ENCODE data around the gene MTMR2. TPM values are rescaled to one million over a fixed set of nuclear protein-coding genes. Genes with fewer than 3 reads are reported as not detected.

Gene MTMR2
- total RNA-seq (10 to 100 TPM; 36.4 to 40.6 TPM), polyA plus RNA-seq (10 to 100 TPM; 24.8 to 28.3 TPM)
- long read RNA-seq, donor 1, full-length matches to known transcripts: 32 of 67 reads
- long read RNA-seq, donor 1, partial matches to known transcripts: 13 of 67 reads
- long read RNA-seq, donor 1, other reads (novel, unspliced or antisense): 22 of 67 reads
- long read RNA-seq, donor 2, full-length matches to known transcripts: 12 of 32 reads
- long read RNA-seq, donor 2, partial matches to known transcripts: 4 of 32 reads
- long read RNA-seq, donor 2, other reads (novel, unspliced or antisense): 16 of 32 reads

GRCh38 chr11:95923728-95924413, at the start of gene MTMR2:
Gene MTMR2, minus strand, starts transcription at chr11:95924107. Its CDS starts 153 bp downstream, at chr11:95923954.
- ATAC-seq (ENCODE audit: low FRiP score) (peak; percentile 99), DNase-seq (peak; percentile 85 to 93)
- 0% methylated on average over 39 to 49 of the region's 49 CpGs for WGBS, 2 donors
- Histone ChIP-seq H3K27me3 (ENCODE audit: control insufficient read depth in 1 of 2, insufficient read depth in 2 of 2, low read length in 1 of 2) (no peaks in the 10 kb centered on the region), H3K36me3 (ENCODE audit: control insufficient read depth in 1 of 2, insufficient read depth in 2 of 2, low read length in 1 of 2) (no peaks in the 10 kb centered on the region), H3K4me3 (ENCODE audit: low read length in 2 of 2) (peak within 1 kb of the TSS; percentile 92 to 94), H3K9me3 (ENCODE audit: control insufficient read depth, low read length) (no peaks in the 10 kb centered on the region), H3K27ac (ENCODE audit: low read depth in 1 of 2, low read length in 2 of 2) (peak within 1 kb of the TSS; percentile 94 to 99), H3K4me1 (ENCODE audit: control insufficient read depth in 1 of 2, insufficient read depth in 2 of 2, low read length in 2 of 2) (peaks cover 1 to 4% of the 10 kb centered on the region in 2 donors)
- intact Hi-C loops (cut with DNase I): loop anchor here in 1 of 2 donors (5.0 kb wide), 1 partner anchor 123 kb away; no protein-coding TSS in a partner anchor

- no peaks in the 10 kb centered on the region for H3K27me3 ChIP-seq (ENCODE audit: control insufficient read depth in 1 of 2, insufficient read depth in 2 of 2, low read length in 1 of 2)
- H3K36me3 ChIP-seq (ENCODE audit: control insufficient read depth in 1 of 2, insufficient read depth in 2 of 2, low read length in 1 of 2): no peaks in the 10 kb centered on the region
- DNase-seq: no peak
- no peak overlapping the region for H3K27ac ChIP-seq (ENCODE audit: low read depth in 1 of 2, low read length in 2 of 2)
- H3K4me3 ChIP-seq (ENCODE audit: low read length in 2 of 2): no peak overlapping the region
- no peaks in the 10 kb centered on the region for H3K4me1 ChIP-seq (ENCODE audit: control insufficient read depth in 1 of 2, insufficient read depth in 2 of 2, low read length in 2 of 2)
- no peaks in the 10 kb centered on the region for H3K9me3 ChIP-seq (ENCODE audit: control insufficient read depth, low read length)
- 71 to 84% methylated on average over 2 of the region's 2 CpGs for WGBS, 2 donors
- intact Hi-C loops (cut with DNase I): no loop called here
- ATAC-seq (ENCODE audit: low FRiP score): no peak
Measured at GRCh38 chr11:95972060-95972459, 48.2 kb upstream of the MTMR2 start.

GRCh38 chr11:95968585-95968984, 44.7 kb upstream of the MTMR2 start:
- no peak overlapping the region for H3K27ac ChIP-seq (ENCODE audit: low read depth in 1 of 2, low read length in 2 of 2)
- no peak for ATAC-seq (ENCODE audit: low FRiP score)
- intact Hi-C loops (cut with DNase I): no loop called here
- no peak for DNase-seq
- H3K4me3 ChIP-seq (ENCODE audit: low read length in 2 of 2): no peak overlapping the region
- H3K9me3 ChIP-seq (ENCODE audit: control insufficient read depth, low read length): no peaks in the 10 kb centered on the region
- H3K27me3 ChIP-seq (ENCODE audit: control insufficient read depth in 1 of 2, insufficient read depth in 2 of 2, low read length in 1 of 2): no peaks in the 10 kb centered on the region
- H3K36me3 ChIP-seq (ENCODE audit: control insufficient read depth in 1 of 2, insufficient read depth in 2 of 2, low read length in 1 of 2): no peaks in the 10 kb centered on the region
- H3K4me1 ChIP-seq (ENCODE audit: control insufficient read depth in 1 of 2, insufficient read depth in 2 of 2, low read length in 2 of 2): no peaks in the 10 kb centered on the region
- 80 to 88% methylated on average over 1 of the region's 1 CpG for WGBS, 2 donors

- ATAC-seq (ENCODE audit: low FRiP score) (no peak), DNase-seq (no peak)
- WGBS, 2 donors: 88 to 90% methylated on average over 1 of the region's 1 CpG
- intact Hi-C loops (cut with DNase I): no loop called here
- H3K4me3 ChIP-seq (ENCODE audit: low read length in 2 of 2): no peak overlapping the region
- H3K27me3 ChIP-seq (ENCODE audit: control insufficient read depth in 1 of 2, insufficient read depth in 2 of 2, low read length in 1 of 2): no peaks in the 10 kb centered on the region
- H3K4me1 ChIP-seq (ENCODE audit: control insufficient read depth in 1 of 2, insufficient read depth in 2 of 2, low read length in 2 of 2): no peaks in the 10 kb centered on the region
- H3K9me3 ChIP-seq (ENCODE audit: control insufficient read depth, low read length): no peaks in the 10 kb centered on the region
- no peak overlapping the region for H3K27ac ChIP-seq (ENCODE audit: low read depth in 1 of 2, low read length in 2 of 2)
- no peaks in the 10 kb centered on the region for H3K36me3 ChIP-seq (ENCODE audit: control insufficient read depth in 1 of 2, insufficient read depth in 2 of 2, low read length in 1 of 2)
Measured at GRCh38 chr11:95964281-95964680, 40.4 kb upstream of the MTMR2 start.

GRCh38 chr11:95961758-95962157, 37.9 kb upstream of the MTMR2 start:
- ATAC-seq (ENCODE audit: low FRiP score) (no peak), DNase-seq (no peak)
- WGBS, 2 donors: 94 to 96% methylated on average over 1 of the region's 1 CpG
- Histone ChIP-seq H3K27ac (ENCODE audit: low read depth in 1 of 2, low read length in 2 of 2) (no peak overlapping the region), H3K27me3 (ENCODE audit: control insufficient read depth in 1 of 2, insufficient read depth in 2 of 2, low read length in 1 of 2) (no peaks in the 10 kb centered on the region), H3K4me3 (ENCODE audit: low read length in 2 of 2) (no peak overlapping the region), H3K36me3 (ENCODE audit: control insufficient read depth in 1 of 2, insufficient read depth in 2 of 2, low read length in 1 of 2) (no peaks in the 10 kb centered on the region), H3K4me1 (ENCODE audit: control insufficient read depth in 1 of 2, insufficient read depth in 2 of 2, low read length in 2 of 2) (no peaks in the 10 kb centered on the region), H3K9me3 (ENCODE audit: control insufficient read depth, low read length) (no peaks in the 10 kb centered on the region)
- intact Hi-C loops (cut with DNase I): no loop called here

GRCh38 chr11:95950905-95951304, 27.0 kb upstream of the MTMR2 start:
- H3K4me1 ChIP-seq (ENCODE audit: control insufficient read depth in 1 of 2, insufficient read depth in 2 of 2, low read length in 2 of 2): no peaks in the 10 kb centered on the region
- no peak for ATAC-seq (ENCODE audit: low FRiP score)
- intact Hi-C loops (cut with DNase I): no loop called here
- H3K9me3 ChIP-seq (ENCODE audit: control insufficient read depth, low read length): peaks cover 2% of the 10 kb centered on the region
- no peak overlapping the region for H3K4me3 ChIP-seq (ENCODE audit: low read length in 2 of 2)
- H3K27ac ChIP-seq (ENCODE audit: low read depth in 1 of 2, low read length in 2 of 2): no peak overlapping the region
- no peaks in the 10 kb centered on the region for H3K36me3 ChIP-seq (ENCODE audit: control insufficient read depth in 1 of 2, insufficient read depth in 2 of 2, low read length in 1 of 2)
- no peak for DNase-seq
- no peaks in the 10 kb centered on the region for H3K27me3 ChIP-seq (ENCODE audit: control insufficient read depth in 1 of 2, insufficient read depth in 2 of 2, low read length in 1 of 2)

- DNase-seq (no peak), ATAC-seq (ENCODE audit: low FRiP score) (no peak)
- Histone ChIP-seq H3K27me3 (ENCODE audit: control insufficient read depth in 1 of 2, insufficient read depth in 2 of 2, low read length in 1 of 2) (no peaks in the 10 kb centered on the region), H3K4me1 (ENCODE audit: control insufficient read depth in 1 of 2, insufficient read depth in 2 of 2, low read length in 2 of 2) (no peaks in the 10 kb centered on the region), H3K27ac (ENCODE audit: low read depth in 1 of 2, low read length in 2 of 2) (no peak overlapping the region), H3K9me3 (ENCODE audit: control insufficient read depth, low read length) (peaks cover 4% of the 10 kb centered on the region), H3K36me3 (ENCODE audit: control insufficient read depth in 1 of 2, insufficient read depth in 2 of 2, low read length in 1 of 2) (no peaks in the 10 kb centered on the region), H3K4me3 (ENCODE audit: low read length in 2 of 2) (no peak overlapping the region)
- intact Hi-C loops (cut with DNase I): no loop called here
- WGBS, 2 donors: 93 to 97% methylated on average over 3 of the region's 3 CpGs
Measured at GRCh38 chr11:95948637-95949036, 24.7 kb upstream of the MTMR2 start.

- DNase-seq (no peak), ATAC-seq (ENCODE audit: low FRiP score) (no peak)
- H3K27me3 ChIP-seq (ENCODE audit: control insufficient read depth in 1 of 2, insufficient read depth in 2 of 2, low read length in 1 of 2): no peaks in the 10 kb centered on the region
- WGBS, 2 donors: 82 to 89% methylated on average over 4 of the region's 4 CpGs
- no peaks in the 10 kb centered on the region for H3K4me1 ChIP-seq (ENCODE audit: control insufficient read depth in 1 of 2, insufficient read depth in 2 of 2, low read length in 2 of 2)
- peaks cover 4% of the 10 kb centered on the region for H3K9me3 ChIP-seq (ENCODE audit: control insufficient read depth, low read length)
- intact Hi-C loops (cut with DNase I): no loop called here
- H3K4me3 ChIP-seq (ENCODE audit: low read length in 2 of 2): no peak overlapping the region
- no peak overlapping the region for H3K27ac ChIP-seq (ENCODE audit: low read depth in 1 of 2, low read length in 2 of 2)
- H3K36me3 ChIP-seq (ENCODE audit: control insufficient read depth in 1 of 2, insufficient read depth in 2 of 2, low read length in 1 of 2): no peaks in the 10 kb centered on the region
Measured at GRCh38 chr11:95944623-95945022, 20.7 kb upstream of the MTMR2 start.

GRCh38 chr11:95943546-95943945, 19.6 kb upstream of the MTMR2 start:
- ATAC-seq (ENCODE audit: low FRiP score): no peak
- WGBS, 2 donors: 81 to 86% methylated on average over 1 of the region's 1 CpG
- Histone ChIP-seq H3K36me3 (ENCODE audit: control insufficient read depth in 1 of 2, insufficient read depth in 2 of 2, low read length in 1 of 2) (no peaks in the 10 kb centered on the region), H3K4me1 (ENCODE audit: control insufficient read depth in 1 of 2, insufficient read depth in 2 of 2, low read length in 2 of 2) (no peaks in the 10 kb centered on the region), H3K4me3 (ENCODE audit: low read length in 2 of 2) (no peak overlapping the region), H3K27me3 (ENCODE audit: control insufficient read depth in 1 of 2, insufficient read depth in 2 of 2, low read length in 1 of 2) (no peaks in the 10 kb centered on the region), H3K27ac (ENCODE audit: low read depth in 1 of 2, low read length in 2 of 2) (no peak overlapping the region), H3K9me3 (ENCODE audit: control insufficient read depth, low read length) (peaks cover 1% of the 10 kb centered on the region)
- DNase-seq: no peak
- intact Hi-C loops (cut with DNase I): no loop called here

All from aorta (tissue), 5 donors.